Activated CD4-positive, alpha-beta T cell treated with anti-CD3 and anti-CD28 coated beads, Interleukin-2, amount 10 ng/mL, durations not matched to agents 7 days and 5 days (primary cell): ENCODE results near the gene BCAT1. TPM values are rescaled to one million over a fixed set of nuclear protein-coding genes. Genes with fewer than 3 reads are reported as not detected.
"Not testable (repeated sequence)": the region's sequence is repeated elsewhere in the genome, so short reads cannot be mapped to it uniquely, and the experiment has no call there.

ENCODE experiments used
- CTCF ChIA-PET: fragments of 350-600 bp; sonication (Branson Sonifier 250); formaldehyde crosslinking; loops from one replicate; lab custom pipeline; 2021; ENCODE audit warnings: antibody characterized with exemption; lab: Charles Lee
- POLR2A ChIA-PET: fragments of 350-600 bp; sonication (Branson Sonifier 250); formaldehyde crosslinking; loops from one replicate; lab custom pipeline; 2021; ENCODE audit warnings: antibody characterized with exemption; lab: Charles Lee
- DNase-seq: peaks from one replicate; pipeline ENCODE4 v3.0.0-alpha.2; 2020
- H3K27ac Mint-ChIP-seq: one replicate; pipeline ENCODE4 v1.8.0; 2021; ENCODE audit warnings: mild to moderate bottlenecking, moderate library complexity, mixed read lengths
- H3K27me3 Mint-ChIP-seq: one replicate; pipeline ENCODE4 v1.8.0; 2021; ENCODE audit warnings: mixed read lengths
- H3K36me3 Mint-ChIP-seq: one replicate; pipeline ENCODE4 v1.8.0; 2021; ENCODE audit warnings: low read depth, mixed read lengths
- H3K4me1 Mint-ChIP-seq: one replicate; pipeline ENCODE4 v1.8.0; 2021; ENCODE audit warnings: mixed read lengths
- H3K4me3 Mint-ChIP-seq: one replicate; pipeline ENCODE4 v1.8.0; 2021; ENCODE audit warnings: mild to moderate bottlenecking, moderate library complexity, mixed read lengths
- H3K9me3 Mint-ChIP-seq: one replicate; pipeline ENCODE4 v1.8.0; 2021; ENCODE audit warnings: mixed read lengths
- total RNA-seq, 2 experiments: library from RNA; stranded (reverse); gene quantifications; one replicate each; pipeline ENCODE4 v1.2.3, GENCODE V29; 2021

BCAT1 gene
- total RNA-seq, 2 experiments from 2014 or later = 6.9 to 7.3 TPM

DNA sequence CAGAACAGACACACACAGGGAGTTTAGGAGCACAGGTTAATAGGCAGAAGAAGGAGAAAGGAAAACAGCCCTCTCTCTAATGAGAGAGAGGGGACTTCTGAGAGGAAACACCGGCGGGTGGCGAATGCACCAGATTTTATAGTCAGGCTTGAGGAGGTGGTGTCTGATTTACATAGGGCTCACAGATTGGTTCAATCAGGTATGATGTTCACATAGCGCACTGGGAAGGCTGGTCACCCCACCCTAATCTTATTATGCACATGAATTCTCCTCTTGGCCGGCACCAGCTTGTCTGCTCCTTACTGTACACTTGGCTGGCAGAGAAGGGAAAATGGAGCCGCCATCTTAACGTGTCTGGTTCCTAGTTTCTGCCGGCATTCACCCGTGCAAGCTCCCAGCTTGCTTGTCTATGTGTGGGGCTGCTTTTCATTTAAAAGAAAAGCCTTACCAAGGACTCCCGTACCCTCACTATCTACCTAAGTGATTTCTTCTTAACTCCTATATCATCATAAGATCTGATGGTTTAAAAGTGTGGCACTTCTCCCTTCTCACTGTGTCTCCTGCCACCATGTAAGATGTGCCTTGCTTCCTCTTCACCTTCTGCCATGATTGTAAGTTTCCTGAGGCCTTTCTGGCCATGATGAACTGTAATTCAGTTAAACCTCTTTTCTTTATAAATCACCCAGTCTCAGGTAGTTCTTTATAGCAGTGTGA, 15.1 kb downstream of the BCAT1 start:
- H3K27ac Mint-ChIP-seq = no peak overlapping the region
- H3K4me1 Mint-ChIP-seq = peaks cover 5% of the 10 kb centered on the region
- ChIA-PET POLR2A (no interaction called here), CTCF (no interaction called here)
- no peak overlapping the region for H3K4me3 Mint-ChIP-seq
- H3K9me3 Mint-ChIP-seq = no peaks in the 10 kb centered on the region
- H3K27me3 Mint-ChIP-seq = peaks cover 13% of the 10 kb centered on the region
- DNase-seq = no peak
- H3K36me3 Mint-ChIP-seq = no peaks in the 10 kb centered on the region

DNA sequence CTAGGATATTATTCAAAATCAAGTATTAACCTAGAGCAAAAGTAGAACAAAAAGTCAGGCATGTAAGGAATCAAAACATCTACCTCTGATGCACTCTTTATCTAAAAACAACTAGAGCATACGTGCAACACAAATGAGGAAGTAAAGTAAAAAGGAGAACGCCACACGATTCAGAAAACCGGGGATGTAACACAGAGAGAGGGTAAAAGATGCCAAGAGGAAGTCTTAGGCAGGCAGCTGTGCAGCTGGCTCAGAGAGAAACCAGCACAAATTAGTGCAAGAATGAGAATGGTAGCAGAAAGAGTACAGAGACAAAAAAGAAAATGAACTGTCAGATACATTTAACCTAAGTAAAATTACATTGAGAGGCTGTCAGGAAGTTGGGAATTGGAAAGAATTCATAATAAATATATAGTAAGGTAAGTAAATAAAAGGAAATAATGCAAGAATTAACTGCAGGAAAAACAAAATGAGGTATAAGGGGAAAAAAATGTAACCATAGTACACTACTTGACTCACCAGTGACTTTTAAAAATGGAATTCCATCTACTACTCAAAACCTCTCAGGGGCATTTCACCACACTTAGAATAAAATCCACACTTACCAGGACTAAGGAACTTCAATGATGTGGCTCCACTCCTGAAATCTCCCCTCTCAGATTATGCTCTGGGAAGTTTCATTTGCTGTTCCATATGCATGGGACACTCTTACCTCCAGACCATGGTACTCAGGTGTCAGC, 17.1 kb downstream of the BCAT1 start:
- CTCF ChIA-PET = no interaction called here
- H3K27ac Mint-ChIP-seq = no peak overlapping the region

DNA sequence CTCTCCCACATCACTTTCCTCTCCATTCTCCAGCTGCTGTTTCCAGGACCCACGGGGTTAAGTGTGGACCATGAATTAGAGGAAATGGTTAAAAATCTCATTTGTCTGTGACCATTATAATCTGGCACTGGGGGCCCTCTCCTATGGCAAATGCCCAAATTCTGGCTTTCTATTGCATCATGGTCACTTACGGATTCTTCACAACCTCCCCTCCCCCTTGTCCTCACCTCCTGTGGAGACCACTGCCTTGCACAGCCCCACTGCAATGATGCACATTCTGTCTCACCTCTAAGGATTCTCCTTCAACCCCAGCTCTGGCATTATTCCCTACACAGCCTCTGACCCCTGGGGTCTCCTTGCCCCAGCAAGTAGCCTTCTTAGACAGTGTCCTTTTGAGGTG, 18.9 kb downstream of the BCAT1 start:
- Mint-ChIP-seq H3K4me1 (peaks cover 5% of the 10 kb centered on the region), H3K4me3 (no peak overlapping the region), H3K27ac (no peak overlapping the region), H3K27me3 (peaks cover 18% of the 10 kb centered on the region), H3K36me3 (no peaks in the 10 kb centered on the region), H3K9me3 (no peaks in the 10 kb centered on the region)
- DNase-seq = no peak
- POLR2A ChIA-PET = no interaction called here
- CTCF ChIA-PET = interaction anchor here (0.7 to 1.1 kb wide), 2 partner anchors 11 to 28 kb away, joined by 3 to 4 read pairs; no protein-coding TSS in a partner anchor

More for the DNA sequence above, 17.1 kb downstream of the BCAT1 start:
- DNase-seq = no peak
- POLR2A ChIA-PET = no interaction called here
- peaks cover 18% of the 10 kb centered on the region for H3K27me3 Mint-ChIP-seq
- H3K4me3 Mint-ChIP-seq = no peak overlapping the region
- no peaks in the 10 kb centered on the region for H3K36me3 Mint-ChIP-seq
- peaks cover 5% of the 10 kb centered on the region for H3K4me1 Mint-ChIP-seq
- no peaks in the 10 kb centered on the region for H3K9me3 Mint-ChIP-seq

DNA sequence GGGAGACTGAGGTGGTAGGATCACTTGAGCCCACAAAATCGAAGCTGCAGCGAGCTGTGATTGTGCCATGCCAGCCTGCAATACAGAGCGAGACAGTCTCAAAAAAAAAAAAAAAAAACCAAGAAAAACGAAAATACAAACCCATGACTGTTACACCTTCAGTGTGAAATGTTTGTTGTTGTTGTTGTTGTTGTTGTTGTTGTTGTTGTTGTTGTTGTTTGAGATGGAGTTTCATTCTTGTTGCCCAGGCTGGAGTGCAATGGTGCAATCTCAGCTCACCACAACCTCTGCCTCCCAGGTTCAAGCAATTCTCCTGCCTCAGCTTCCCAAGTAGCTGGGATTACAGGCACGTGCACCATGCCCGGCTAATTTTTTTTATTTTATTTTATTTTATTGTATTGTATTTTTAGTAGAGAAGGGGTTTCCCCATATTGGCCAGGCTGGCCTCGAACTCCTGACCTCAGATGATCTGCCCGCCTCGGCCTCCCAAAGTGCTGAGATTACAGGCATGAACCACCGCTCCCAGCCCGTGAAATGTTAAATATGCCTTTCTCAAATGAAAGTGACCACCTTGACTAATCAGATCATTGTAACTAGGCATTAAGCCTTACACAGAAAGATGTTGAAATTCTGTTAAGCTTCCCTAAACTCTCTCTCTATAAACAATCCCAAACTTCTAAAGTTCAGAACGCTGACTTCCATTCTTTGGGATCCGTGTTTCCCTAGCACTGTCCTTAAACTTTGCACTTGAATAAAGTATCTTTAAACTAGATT, 20.2 kb downstream of the BCAT1 start:
- peaks cover 18% of the 10 kb centered on the region for H3K27me3 Mint-ChIP-seq
- DNase-seq, POLR2A ChIA-PET, H3K4me1 Mint-ChIP-seq, H3K27ac Mint-ChIP-seq, H3K4me3 Mint-ChIP-seq, H3K9me3 Mint-ChIP-seq, H3K36me3 Mint-ChIP-seq: not testable (repeated sequence)
- CTCF ChIA-PET = interaction anchor here (0.6 to 0.7 kb wide), 2 partner anchors 30 to 197 kb away, joined by 3 to 4 read pairs; no protein-coding TSS in a partner anchor

DNA sequence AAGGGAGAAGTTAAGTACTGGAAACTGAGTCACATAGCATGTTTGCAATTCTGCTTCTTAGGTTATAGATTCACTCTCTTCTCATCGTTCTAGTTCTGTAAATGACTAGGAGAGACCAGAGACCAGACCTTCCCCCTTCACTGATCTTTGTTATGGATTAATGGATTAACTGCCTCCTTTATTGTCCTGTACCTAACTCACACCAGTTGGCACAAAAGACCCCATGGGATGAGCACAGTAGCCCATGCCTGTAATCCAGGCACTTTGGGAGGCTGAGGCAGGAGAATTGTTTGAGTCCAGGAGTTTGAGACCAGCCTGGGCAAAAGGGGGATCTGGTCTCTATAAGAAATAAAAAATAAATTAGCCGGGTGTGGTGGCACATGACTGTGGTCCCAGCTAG, 20.8 kb downstream of the BCAT1 start:
- Mint-ChIP-seq H3K4me1 (peaks cover 5% of the 10 kb centered on the region), H3K4me3 (no peak overlapping the region), H3K36me3 (no peaks in the 10 kb centered on the region), H3K27ac (no peak overlapping the region), H3K9me3 (no peaks in the 10 kb centered on the region), H3K27me3 (peaks cover 18% of the 10 kb centered on the region)
- ChIA-PET CTCF (no interaction called here), POLR2A (no interaction called here)
- DNase-seq = no peak

DNA sequence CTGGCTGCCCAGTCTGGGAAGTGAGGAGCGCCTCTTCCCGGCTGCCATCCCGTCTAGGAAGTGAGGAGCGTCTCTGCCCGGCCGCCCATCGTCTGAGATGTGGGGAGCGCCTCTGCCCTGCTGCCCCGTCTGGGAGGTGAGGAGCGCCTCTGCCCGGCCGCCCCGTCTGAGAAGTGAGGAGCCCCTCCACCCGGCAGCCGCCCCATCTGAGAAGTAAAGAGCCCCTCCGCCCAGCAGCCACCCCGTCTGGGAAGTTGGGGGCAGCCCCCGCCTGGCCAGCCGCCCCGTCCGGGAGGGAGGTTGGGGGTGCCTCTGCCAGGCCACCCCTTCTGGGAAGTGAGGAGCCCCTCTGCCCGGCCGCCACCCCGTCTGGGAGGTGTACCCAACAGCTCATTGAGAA, 22.8 kb downstream of the BCAT1 start:
- H3K27ac Mint-ChIP-seq, DNase-seq, H3K9me3 Mint-ChIP-seq, POLR2A ChIA-PET, H3K36me3 Mint-ChIP-seq, CTCF ChIA-PET, H3K4me3 Mint-ChIP-seq, H3K4me1 Mint-ChIP-seq: not testable (repeated sequence)
- H3K27me3 Mint-ChIP-seq = peaks cover 16% of the 10 kb centered on the region

DNA sequence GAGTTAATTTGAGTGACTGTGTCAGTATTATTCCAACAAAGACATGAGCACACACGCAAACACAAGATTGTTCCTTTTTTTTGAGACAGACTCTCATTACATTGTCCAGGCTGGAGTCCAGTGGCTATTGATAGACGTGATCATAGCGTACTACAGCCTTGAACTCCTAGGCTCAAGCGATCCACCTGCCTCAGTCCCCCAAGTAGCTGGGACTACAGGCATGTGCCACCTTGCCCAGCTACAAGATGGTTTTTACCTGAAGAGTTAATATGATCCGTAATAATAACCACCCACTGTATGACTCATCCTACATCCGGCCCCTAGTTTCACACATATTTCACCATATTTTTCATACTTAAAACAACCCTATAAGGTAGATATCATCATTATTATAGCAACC, 26.8 kb downstream of the BCAT1 start:
- CTCF ChIA-PET = no interaction called here
- no peak overlapping the region for H3K4me3 Mint-ChIP-seq
- peaks cover 11% of the 10 kb centered on the region for H3K4me1 Mint-ChIP-seq
- H3K27ac Mint-ChIP-seq = no peak overlapping the region
- H3K27me3 Mint-ChIP-seq = no peaks in the 10 kb centered on the region
- POLR2A ChIA-PET = no interaction called here
- H3K36me3 Mint-ChIP-seq = peaks cover 2% of the 10 kb centered on the region
- DNase-seq = no peak
- H3K9me3 Mint-ChIP-seq = peaks cover 5% of the 10 kb centered on the region

DNA sequence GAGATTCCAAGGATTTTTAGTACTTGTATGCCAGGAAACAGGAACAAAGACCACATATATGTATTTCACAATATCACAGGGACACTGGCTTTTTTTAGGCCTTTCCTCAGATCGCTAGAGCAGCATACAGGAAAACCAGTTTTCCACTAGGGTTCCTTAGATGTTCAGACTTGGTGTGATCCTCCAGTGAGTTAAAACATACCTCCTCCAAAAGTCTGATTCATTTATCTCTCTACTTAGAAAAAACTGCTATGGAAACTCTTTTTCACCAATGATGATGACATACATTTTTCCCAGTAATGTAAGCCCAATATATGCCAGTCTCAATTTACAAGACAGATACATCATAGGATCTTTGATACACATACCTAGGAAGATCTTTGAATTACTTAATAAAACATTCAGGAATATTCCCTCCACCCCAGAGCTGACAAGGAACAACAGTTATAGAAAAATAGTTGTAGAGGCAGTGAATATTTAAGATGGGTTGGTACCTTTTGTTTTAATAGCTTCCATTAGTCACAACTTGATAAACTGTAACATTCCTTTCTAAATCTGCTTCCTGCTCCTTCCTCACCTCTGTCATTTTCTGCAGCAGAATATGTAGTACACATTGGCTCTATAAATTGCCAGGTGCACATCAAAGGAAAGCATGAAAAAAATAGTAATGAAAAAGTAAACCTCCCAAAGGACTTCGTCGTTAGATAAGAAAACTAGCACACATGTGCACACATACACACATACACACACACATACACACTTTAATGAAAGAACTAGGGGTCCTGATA, 27.5 kb downstream of the BCAT1 start:
- CTCF ChIA-PET = interaction anchor here (1.3 kb wide), 1 partner anchor 45 kb away, joined by 3 read pairs; no protein-coding TSS in a partner anchor
- peaks cover 5% of the 10 kb centered on the region for H3K9me3 Mint-ChIP-seq
- H3K27ac Mint-ChIP-seq = no peak overlapping the region
- H3K4me3 Mint-ChIP-seq = no peak overlapping the region
- H3K4me1 Mint-ChIP-seq = peaks cover 11% of the 10 kb centered on the region
- no peak for DNase-seq
- no peaks in the 10 kb centered on the region for H3K27me3 Mint-ChIP-seq
- POLR2A ChIA-PET = no interaction called here
- H3K36me3 Mint-ChIP-seq = peaks cover 2% of the 10 kb centered on the region

DNA sequence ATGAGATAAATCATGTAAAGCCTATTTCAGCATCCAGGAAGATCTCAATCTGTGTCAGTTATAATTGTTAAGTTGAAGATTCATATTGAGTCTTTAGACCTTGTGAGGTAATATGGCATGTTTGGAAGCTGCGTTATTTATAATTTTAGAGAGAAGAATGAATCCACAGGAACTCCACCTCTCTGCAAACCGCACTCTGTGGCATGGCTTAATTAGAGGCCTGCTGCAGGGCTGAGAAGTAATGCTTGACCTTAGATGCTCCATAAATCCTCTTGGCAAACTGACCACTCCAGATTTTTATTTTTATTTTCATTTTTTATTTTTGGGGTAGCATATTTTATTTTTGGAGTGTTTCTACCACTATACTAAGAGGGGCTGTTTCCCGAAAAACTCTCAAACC, 28.8 kb downstream of the BCAT1 start:
- H3K36me3 Mint-ChIP-seq = peaks cover 2% of the 10 kb centered on the region
- H3K9me3 Mint-ChIP-seq = peaks cover 5% of the 10 kb centered on the region
- DNase-seq = no peak
- no peaks in the 10 kb centered on the region for H3K27me3 Mint-ChIP-seq
- H3K27ac Mint-ChIP-seq = no peak overlapping the region
- no peak overlapping the region for H3K4me3 Mint-ChIP-seq
- H3K4me1 Mint-ChIP-seq = peaks cover 11% of the 10 kb centered on the region
- POLR2A ChIA-PET = no interaction called here
- CTCF ChIA-PET = interaction anchor here (1.3 kb wide), 2 partner anchors 10 to 46 kb away, joined by 3 to 4 read pairs; no protein-coding TSS in a partner anchor

DNA sequence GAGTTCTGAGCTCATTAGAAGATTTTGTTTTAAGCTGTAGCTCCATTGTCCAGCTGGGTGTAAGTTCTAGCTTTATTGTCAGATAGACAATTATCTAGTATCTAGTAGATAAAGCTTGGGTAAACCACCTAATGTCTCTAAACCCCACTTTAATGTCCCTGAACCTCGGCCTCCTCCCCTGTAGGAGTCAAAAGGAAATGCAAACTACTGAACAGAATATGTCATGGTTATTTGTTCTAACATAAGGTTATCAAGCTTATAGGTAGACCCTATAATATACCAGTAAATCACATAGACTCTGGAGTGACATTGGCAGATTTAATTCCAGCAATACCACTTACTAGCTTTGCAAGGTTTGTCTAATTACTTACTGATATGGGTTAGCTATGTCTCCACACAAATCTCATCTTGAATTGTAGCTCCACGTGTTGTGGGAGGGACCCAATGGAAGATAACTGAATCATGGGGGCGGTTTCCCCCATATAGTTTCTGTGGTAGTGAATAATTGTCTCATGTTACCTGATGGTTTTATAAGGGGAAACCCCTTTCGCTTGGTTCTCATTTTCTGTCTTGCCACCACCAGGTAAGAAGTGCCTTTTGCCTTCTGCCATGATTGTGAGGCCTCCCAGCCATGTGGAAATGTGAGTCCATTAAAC, 29.4 kb downstream of the BCAT1 start:
- ChIA-PET POLR2A (no interaction called here), CTCF (interaction anchor here (0.6 to 1.3 kb wide), 2 partner anchors 11 to 74 kb away, joined by 4 to 5 read pairs; no protein-coding TSS in a partner anchor)
- H3K4me1 Mint-ChIP-seq = peaks cover 11% of the 10 kb centered on the region
- no peak overlapping the region for H3K27ac Mint-ChIP-seq
- H3K9me3 Mint-ChIP-seq = peaks cover 5% of the 10 kb centered on the region
- H3K4me3 Mint-ChIP-seq = no peak overlapping the region
- no peak for DNase-seq
- H3K36me3 Mint-ChIP-seq = peaks cover 2% of the 10 kb centered on the region
- H3K27me3 Mint-ChIP-seq = no peaks in the 10 kb centered on the region

DNA sequence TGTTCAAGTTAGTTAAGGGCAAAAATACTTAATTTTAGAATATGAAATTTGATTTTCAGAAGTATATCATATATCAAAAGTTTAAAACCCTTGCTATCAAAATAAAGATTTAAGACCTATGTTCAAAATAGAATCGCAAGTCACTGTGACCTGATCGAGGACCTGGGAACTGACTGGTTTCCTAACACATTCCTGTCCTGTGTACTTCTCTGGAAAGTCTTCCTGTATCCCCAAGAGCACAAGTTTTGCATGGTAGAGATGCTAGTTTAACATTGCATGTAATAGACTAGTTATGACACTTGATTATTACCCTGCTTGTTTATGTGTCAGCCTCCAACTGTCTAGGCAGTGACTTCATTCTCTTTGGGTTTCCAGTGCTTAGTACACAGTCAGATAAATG, 30.3 kb downstream of the BCAT1 start:
- peaks cover 5% of the 10 kb centered on the region for H3K9me3 Mint-ChIP-seq
- no peak overlapping the region for H3K27ac Mint-ChIP-seq
- POLR2A ChIA-PET = no interaction called here
- no peak for DNase-seq
- H3K4me3 Mint-ChIP-seq = no peak overlapping the region
- CTCF ChIA-PET = interaction anchor here (1.3 kb wide), 1 partner anchor 12 kb away, joined by 4 read pairs; no protein-coding TSS in a partner anchor
- H3K36me3 Mint-ChIP-seq = peaks cover 2% of the 10 kb centered on the region
- H3K27me3 Mint-ChIP-seq = no peaks in the 10 kb centered on the region
- H3K4me1 Mint-ChIP-seq = peaks cover 11% of the 10 kb centered on the region

DNA sequence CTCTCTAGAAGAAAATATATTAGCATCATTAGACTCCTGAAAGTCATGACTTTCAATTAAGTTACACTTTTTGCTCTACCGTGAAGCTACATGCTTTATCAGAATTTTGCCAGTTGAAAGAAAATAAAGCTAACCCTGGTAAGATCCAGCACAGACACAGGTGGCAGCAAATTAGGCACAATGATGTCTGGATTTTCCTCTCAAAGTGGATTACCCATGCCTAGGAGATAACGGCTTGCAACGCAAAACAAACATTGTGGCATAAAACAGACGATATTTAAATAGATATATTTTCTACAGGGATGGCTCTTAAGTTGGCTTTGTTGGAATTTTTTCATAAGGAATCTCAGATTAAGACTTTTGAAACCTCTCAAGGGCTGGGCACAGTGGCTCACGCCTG, 33.4 kb downstream of the BCAT1 start:
- Mint-ChIP-seq H3K27ac (no peak overlapping the region), H3K36me3 (peaks cover 2% of the 10 kb centered on the region), H3K4me3 (no peak overlapping the region), H3K27me3 (no peaks in the 10 kb centered on the region), H3K4me1 (peaks cover 2% of the 10 kb centered on the region), H3K9me3 (peaks cover 4% of the 10 kb centered on the region)
- ChIA-PET POLR2A (no interaction called here), CTCF (interaction anchor here (2.9 kb wide), 1 partner anchor 8 kb away, joined by 9 read pairs; no protein-coding TSS in a partner anchor)
- DNase-seq = no peak
